HepG2 (cell line): Measurements from ENCODE around the gene GADD45GIP1. TPM values are rescaled to one million over a fixed set of nuclear protein-coding genes. Genes with fewer than 3 reads are reported as not detected.
A peak's percentile ranks its signal among the peaks of the same experiment; 100 is the strongest.

Experiments used
- CREM ChIP-seq, 2 experiments: sonication (generic) in 1 of 2; formaldehyde crosslinking in 1 of 2; IDR thresholded peaks; 2 replicates each; pipeline versions ENCODE4 v1.4.0 to v1.6.1; 2016 to 2020; ENCODE audit warnings: antibody characterized with exemption in 1 of 2, mild to moderate bottlenecking in 1 of 2, missing genetic modification reagents in 1 of 2
- HMGXB4 ChIP-seq, 2 experiments: sonication (generic) in 1 of 2; formaldehyde crosslinking in 1 of 2; IDR thresholded peaks; 2 replicates each; pipeline versions ENCODE4 v1.4.0 to v1.6.1; 2018 to 2020; ENCODE audit warnings: missing genetic modification reagents in 2 of 2, borderline replicate concordance in 1 of 2, low read depth in 1 of 2, mild to moderate bottlenecking in 1 of 2, missing biosample characterization in 1 of 2
- IRF2 ChIP-seq: IDR thresholded peaks from 2 replicates; pipeline ENCODE4 v1.6.1; 2018; ENCODE audit warnings: missing genetic modification reagents, missing compliant biosample characterization
- KAT7 ChIP-seq: IDR thresholded peaks from 2 replicates; pipeline ENCODE4 v1.6.1; 2018; ENCODE audit warnings: borderline replicate concordance, missing compliant biosample characterization
- KDM5A ChIP-seq: fragments of 200-600 bp; sonication (generic); IDR thresholded peaks from 2 replicates; pipeline ENCODE4 v1.7.0; 2018; ENCODE audit warnings: antibody characterized with exemption, mild to moderate bottlenecking, low read length, borderline replicate concordance
- KLF15 ChIP-seq: sonication (generic); formaldehyde crosslinking; IDR thresholded peaks from 2 replicates; pipeline ENCODE4 v1.8.1; 2023; ENCODE audit warnings: borderline replicate concordance, mild to moderate bottlenecking, inconsistent platforms, missing genetic modification reagents, mixed read lengths
- NCOA1 ChIP-seq: sonication (generic); formaldehyde crosslinking; IDR thresholded peaks from 2 replicates; pipeline ENCODE4 v1.9.0; 2021; ENCODE audit warnings: missing genetic modification reagents
- PHF5A ChIP-seq: IDR thresholded peaks from one replicate; pipeline ENCODE4 v1.6.1; 2018; ENCODE audit warnings: low read depth, missing genetic modification reagents; ENCODE audit not compliant: unreplicated experiment
- SP140L ChIP-seq: sonication (generic); formaldehyde crosslinking; IDR thresholded peaks from 2 replicates; pipeline ENCODE4 v1.4.0; 2020; ENCODE audit warnings: missing genetic modification reagents, borderline replicate concordance
- ZFP1 ChIP-seq: IDR thresholded peaks from 2 replicates; pipeline ENCODE4 v1.6.1; 2016
- ZFP36L2 ChIP-seq: sonication (generic); formaldehyde crosslinking; IDR thresholded peaks from 2 replicates; pipeline ENCODE4 v1.4.0; 2020; ENCODE audit warnings: missing genetic modification reagents
- ZNF547 ChIP-seq: sonication (generic); formaldehyde crosslinking; IDR thresholded peaks from 2 replicates; pipeline ENCODE4 v1.5.1; 2020; ENCODE audit warnings: mild to moderate bottlenecking, missing genetic modification reagents
- ZNF605 ChIP-seq: sonication (generic); formaldehyde crosslinking; IDR thresholded peaks from 2 replicates; pipeline ENCODE4 v1.8.0; 2022; ENCODE audit warnings: mild to moderate bottlenecking, missing genetic modification reagents
- ZNF720 ChIP-seq: sonication (generic); formaldehyde crosslinking; IDR thresholded peaks from 2 replicates; pipeline ENCODE4 v1.4.0; 2020; ENCODE audit warnings: missing genetic modification reagents
- ZNF740 ChIP-seq: sonication (generic); formaldehyde crosslinking; IDR thresholded peaks from 2 replicates; pipeline ENCODE4 v1.4.0; 2020; ENCODE audit warnings: missing genetic modification reagents
- ZNF780A ChIP-seq: sonication (generic); formaldehyde crosslinking; IDR thresholded peaks from 2 replicates; pipeline ENCODE4 v1.8.0; 2022; ENCODE audit warnings: mild to moderate bottlenecking, missing genetic modification reagents, moderate library complexity
- ZNF83 ChIP-seq: sonication (generic); formaldehyde crosslinking; IDR thresholded peaks from 2 replicates; pipeline ENCODE4 v1.4.0; 2020; ENCODE audit warnings: missing genetic modification reagents, mild to moderate bottlenecking, borderline replicate concordance
- ZNF879 ChIP-seq: sonication (generic); formaldehyde crosslinking; IDR thresholded peaks from 2 replicates; pipeline ENCODE4 v1.8.1; 2023; ENCODE audit warnings: missing genetic modification reagents
- polyA plus RNA-seq, 8 experiments: library from polyadenylated mRNA; depleted of rRNA in 3 of 8; stranded (reverse) in 7 of 8; unstranded in 1 of 8; fragments of >200 nt; fragmentation: Illumina TruSeq in 4 of 8; extraction: Trizol in 4 of 8; gene quantifications; 2 replicates each; pipeline versions ENCODE4 v1.2.1 to v1.2.3, GENCODE V29; 2011 to 2016; ENCODE audit warnings: low read depth in 4 of 8, missing spikeins in 1 of 8, mixed read lengths in 1 of 8; ENCODE audit not compliant: insufficient read depth in 1 of 8
- total RNA-seq, 5 experiments: library from RNA; depleted of rRNA; stranded (reverse); fragments of >200 nt; fragmentation: Illumina TruSeq; extraction: Trizol; gene quantifications; 2 replicates each; pipeline ENCODE4 v1.2.3, GENCODE V29; 2016; ENCODE audit warnings: low read depth in 1 of 5
- TF ChIP-seq, protein P1 (sequence below): sonication (generic); formaldehyde crosslinking; IDR thresholded peaks from 2 replicates; pipeline ENCODE4 v1.5.0; 2020; ENCODE audit warnings: missing genetic modification reagents
- TF ChIP-seq, protein P2 (sequence below): sonication (generic); formaldehyde crosslinking; conservative IDR thresholded peaks from 2 replicates; pipeline ENCODE4 v1.4.0; 2020; ENCODE audit warnings: missing genetic modification reagents
- TF ChIP-seq, protein P3 (sequence below): sonication (generic); formaldehyde crosslinking; IDR thresholded peaks from 2 replicates; pipeline ENCODE4 v1.5.1; 2020; ENCODE audit warnings: missing genetic modification reagents, mild to moderate bottlenecking, borderline replicate concordance

GADD45GIP1 gene
- total and polyA plus RNA-seq, 2 of the 13 experiments (the other 11 are each of a cell fraction or from before 2014, with no cell fraction given) = 24.6 to 30.7 TPM

- TF ChIP-seq ZNF605 = no peak
- peak; percentile 67; the same call in 1 of the 2 replicates for TF ChIP-seq KLF15
- no peak for TF ChIP-seq KDM5A
- peak; percentile 89 for TF ChIP-seq IRF2 (CRISPR knock-in tag)
- TF ChIP-seq PHF5A (CRISPR knock-in tag) = peak; percentile 76
- 0 out of 2 replicates have a peak, but pooled peaks have one; percentile 51 for TF ChIP-seq ZFP1 (CRISPR knock-in tag)
- peak; percentile 82 for TF ChIP-seq CREM (IDR thresholded peaks at IDR 0.05)
- TF ChIP-seq CREM (CRISPR knock-in tag; IDR thresholded peaks at IDR 0.05) = no peak
- no peak for TF ChIP-seq ZNF780A
- TF ChIP-seq HMGXB4 (CRISPR knock-in tag; IDR thresholded peaks at IDR 0.05; ENCODE audit: borderline replicate concordance in 1 of 2, low read depth in 1 of 2) = peak; percentile 73 to 83; a peak in 2 of 4 replicates
- peak; percentile 81 for TF ChIP-seq ZNF879 (CRISPR knock-in tag)
- TF ChIP-seq, protein P1, sequence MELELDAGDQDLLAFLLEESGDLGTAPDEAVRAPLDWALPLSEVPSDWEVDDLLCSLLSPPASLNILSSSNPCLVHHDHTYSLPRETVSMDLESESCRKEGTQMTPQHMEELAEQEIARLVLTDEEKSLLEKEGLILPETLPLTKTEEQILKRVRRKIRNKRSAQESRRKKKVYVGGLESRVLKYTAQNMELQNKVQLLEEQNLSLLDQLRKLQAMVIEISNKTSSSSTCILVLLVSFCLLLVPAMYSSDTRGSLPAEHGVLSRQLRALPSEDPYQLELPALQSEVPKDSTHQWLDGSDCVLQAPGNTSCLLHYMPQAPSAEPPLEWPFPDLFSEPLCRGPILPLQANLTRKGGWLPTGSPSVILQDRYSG (CRISPR knock-in tag) = 0 out of 2 replicates have a peak, but pooled peaks have one; percentile 46
- TF ChIP-seq SP140L (CRISPR knock-in tag) = peak; percentile 80; the same call in 1 of the 2 replicates
- TF ChIP-seq ZNF720 = no peak
- no peak for TF ChIP-seq ZFP36L2 (CRISPR knock-in tag)
- peak; percentile 75; the same call in 1 of the 2 replicates for TF ChIP-seq NCOA1 (CRISPR knock-in tag)
- TF ChIP-seq, protein P2, sequence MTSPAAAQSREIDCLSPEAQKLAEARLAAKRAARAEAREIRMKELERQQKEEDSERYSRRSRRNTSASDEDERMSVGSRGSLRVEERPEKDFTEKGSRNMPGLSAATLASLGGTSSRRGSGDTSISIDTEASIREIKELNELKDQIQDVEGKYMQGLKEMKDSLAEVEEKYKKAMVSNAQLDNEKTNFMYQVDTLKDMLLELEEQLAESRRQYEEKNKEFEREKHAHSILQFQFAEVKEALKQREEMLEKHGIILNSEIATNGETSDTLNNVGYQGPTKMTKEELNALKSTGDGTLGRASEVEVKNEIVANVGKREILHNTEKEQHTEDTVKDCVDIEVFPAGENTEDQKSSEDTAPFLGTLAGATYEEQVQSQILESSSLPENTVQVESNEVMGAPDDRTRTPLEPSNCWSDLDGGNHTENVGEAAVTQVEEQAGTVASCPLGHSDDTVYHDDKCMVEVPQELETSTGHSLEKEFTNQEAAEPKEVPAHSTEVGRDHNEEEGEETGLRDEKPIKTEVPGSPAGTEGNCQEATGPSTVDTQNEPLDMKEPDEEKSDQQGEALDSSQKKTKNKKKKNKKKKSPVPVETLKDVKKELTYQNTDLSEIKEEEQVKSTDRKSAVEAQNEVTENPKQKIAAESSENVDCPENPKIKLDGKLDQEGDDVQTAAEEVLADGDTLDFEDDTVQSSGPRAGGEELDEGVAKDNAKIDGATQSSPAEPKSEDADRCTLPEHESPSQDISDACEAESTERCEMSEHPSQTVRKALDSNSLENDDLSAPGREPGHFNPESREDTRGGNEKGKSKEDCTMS = no peak
- TF ChIP-seq ZNF740 = peak; percentile 84
- TF ChIP-seq ZNF547 (CRISPR knock-in tag) = peak; percentile 79; the same call in 1 of the 2 replicates
- peak; percentile 74; the same call in 1 of the 2 replicates for TF ChIP-seq KAT7 (CRISPR knock-in tag)
- peak; percentile 74; the same call in 1 of the 2 replicates for TF ChIP-seq ZNF83 (CRISPR knock-in tag)
- TF ChIP-seq, protein P3, sequence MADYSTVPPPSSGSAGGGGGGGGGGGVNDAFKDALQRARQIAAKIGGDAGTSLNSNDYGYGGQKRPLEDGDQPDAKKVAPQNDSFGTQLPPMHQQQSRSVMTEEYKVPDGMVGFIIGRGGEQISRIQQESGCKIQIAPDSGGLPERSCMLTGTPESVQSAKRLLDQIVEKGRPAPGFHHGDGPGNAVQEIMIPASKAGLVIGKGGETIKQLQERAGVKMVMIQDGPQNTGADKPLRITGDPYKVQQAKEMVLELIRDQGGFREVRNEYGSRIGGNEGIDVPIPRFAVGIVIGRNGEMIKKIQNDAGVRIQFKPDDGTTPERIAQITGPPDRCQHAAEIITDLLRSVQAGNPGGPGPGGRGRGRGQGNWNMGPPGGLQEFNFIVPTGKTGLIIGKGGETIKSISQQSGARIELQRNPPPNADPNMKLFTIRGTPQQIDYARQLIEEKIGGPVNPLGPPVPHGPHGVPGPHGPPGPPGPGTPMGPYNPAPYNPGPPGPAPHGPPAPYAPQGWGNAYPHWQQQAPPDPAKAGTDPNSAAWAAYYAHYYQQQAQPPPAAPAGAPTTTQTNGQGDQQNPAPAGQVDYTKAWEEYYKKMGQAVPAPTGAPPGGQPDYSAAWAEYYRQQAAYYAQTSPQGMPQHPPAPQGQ (CRISPR knock-in tag) = no peak
Observed at GRCh38 chr19:12937927-12938778, 18.9 kb downstream of the GADD45GIP1 start, which contains the start of gene CALR (continued).
